CD4-positive, alpha-beta T cell (primary cell): ENCODE measurements around the gene CARD10. TPM values are rescaled to one million over a fixed set of nuclear protein-coding genes. Genes with fewer than 3 reads are reported as not detected.

Source experiments
- ATAC-seq: fragments of 200-7000 bp; cut with Tn5 transposase; one replicate; pipeline ENCODE4 v1.10.0; 2022; ENCODE audit warnings: mild to moderate bottlenecking; ENCODE audit not compliant: poor library complexity
- CTCF ChIA-PET: fragments of 350-600 bp; sonication (Branson Sonifier 250); formaldehyde crosslinking; loops from one replicate; lab custom pipeline; 2021; ENCODE audit warnings: antibody characterized with exemption, inconsistent platforms; lab: Charles Lee
- POLR2A ChIA-PET: fragments of 350-600 bp; sonication (Branson Sonifier 250); formaldehyde crosslinking; loops from one replicate; lab custom pipeline; 2021; ENCODE audit warnings: antibody characterized with exemption, inconsistent platforms; lab: Charles Lee
- DNase-seq, 14 experiments: peaks; one replicate each; pipeline ENCODE4 v3.0.0-alpha.2; 2013 to 2020; ENCODE audit warnings: mixed read lengths in 2 of 14
- H3K27ac ChIP-seq, 2 donors: one replicate each; pipeline versions ENCODE4 v1.5.1 to v1.7.0; 2013; ENCODE audit warnings: low read length in 2 of 2, low read depth in 1 of 2, mild to moderate bottlenecking in 1 of 2
- H3K27me3 ChIP-seq, 2 experiments: 1 replicate in 1 of 2; 2 replicates in 1 of 2; pipeline versions ENCODE4 v1.6.1 to v1.7.0; 2013; ENCODE audit warnings: low read length in 2 of 2, control low read depth in 1 of 2, mild to moderate bottlenecking in 1 of 2, moderate library complexity in 1 of 2; ENCODE audit not compliant: insufficient read depth in 2 of 2, control insufficient read depth in 1 of 2
- H3K36me3 ChIP-seq: one replicate; pipeline ENCODE4 v1.6.1; 2013; ENCODE audit warnings: low read length, control low read depth; ENCODE audit not compliant: insufficient read depth
- H3K4me1 ChIP-seq: one replicate; pipeline ENCODE4 v1.6.1; 2013; ENCODE audit warnings: low read length, control low read depth; ENCODE audit not compliant: insufficient read depth
- H3K4me3 ChIP-seq: one replicate; pipeline ENCODE4 v1.5.1; 2013; ENCODE audit warnings: mild to moderate bottlenecking, low read length, moderate library complexity
- H3K9me3 ChIP-seq, 2 experiments: 1 replicate in 1 of 2; 2 replicates in 1 of 2; pipeline versions ENCODE4 v1.6.1 to v1.7.0; 2013; ENCODE audit warnings: low read length in 2 of 2, mild to moderate bottlenecking in 2 of 2, control low read depth in 1 of 2, moderate library complexity in 1 of 2; ENCODE audit not compliant: control insufficient read depth in 1 of 2, insufficient read depth in 1 of 2
- H3K27ac Mint-ChIP-seq: one replicate; pipeline ENCODE4 v1.8.0; 2020; ENCODE audit warnings: mixed read lengths
- H3K27me3 Mint-ChIP-seq: one replicate; pipeline ENCODE4 v1.8.0; 2021; ENCODE audit warnings: mixed read lengths
- H3K36me3 Mint-ChIP-seq: one replicate; pipeline ENCODE4 v1.8.0; 2021; ENCODE audit warnings: low read depth, mixed read lengths
- H3K4me1 Mint-ChIP-seq: one replicate; pipeline ENCODE4 v1.8.0; 2021; ENCODE audit warnings: low read depth, mixed read lengths
- H3K4me3 Mint-ChIP-seq: one replicate; pipeline ENCODE4 v1.8.0; 2020; ENCODE audit warnings: mild to moderate bottlenecking, mixed read lengths
- H3K9me3 Mint-ChIP-seq: one replicate; pipeline ENCODE4 v1.8.0; 2020; ENCODE audit warnings: mixed read lengths
- intact Hi-C, 2 experiments: fragments of 100-400 bp; cut with DNase I in 1 of 2; cut with micrococcal nuclease in 1 of 2; formaldehyde crosslinking; loops; one replicate each; pipeline versions ENCODE4 v1.15.1 to v1.9.0; 2023 to 2025; cut with DNase I, micrococcal nuclease
- total RNA-seq, 174 experiments: library from RNA in 2 of 174; stranded (reverse) in 2 of 174; gene quantifications; one replicate each; pipeline ENCODE4 v1.2.3 and lab custom pipeline; 2021 to 2026
- TF ChIP-seq, protein P1 (sequence below): fragments of 200-600 bp; IDR thresholded peaks from one replicate; pipeline ENCODE4 v1.8.0; 2022; ENCODE audit warnings: antibody characterized with exemption, mild to moderate bottlenecking

The CARD10 gene
- total RNA-seq, 2 experiments from 2014 or later, result 0.20 to 0.63 TPM

DNA sequence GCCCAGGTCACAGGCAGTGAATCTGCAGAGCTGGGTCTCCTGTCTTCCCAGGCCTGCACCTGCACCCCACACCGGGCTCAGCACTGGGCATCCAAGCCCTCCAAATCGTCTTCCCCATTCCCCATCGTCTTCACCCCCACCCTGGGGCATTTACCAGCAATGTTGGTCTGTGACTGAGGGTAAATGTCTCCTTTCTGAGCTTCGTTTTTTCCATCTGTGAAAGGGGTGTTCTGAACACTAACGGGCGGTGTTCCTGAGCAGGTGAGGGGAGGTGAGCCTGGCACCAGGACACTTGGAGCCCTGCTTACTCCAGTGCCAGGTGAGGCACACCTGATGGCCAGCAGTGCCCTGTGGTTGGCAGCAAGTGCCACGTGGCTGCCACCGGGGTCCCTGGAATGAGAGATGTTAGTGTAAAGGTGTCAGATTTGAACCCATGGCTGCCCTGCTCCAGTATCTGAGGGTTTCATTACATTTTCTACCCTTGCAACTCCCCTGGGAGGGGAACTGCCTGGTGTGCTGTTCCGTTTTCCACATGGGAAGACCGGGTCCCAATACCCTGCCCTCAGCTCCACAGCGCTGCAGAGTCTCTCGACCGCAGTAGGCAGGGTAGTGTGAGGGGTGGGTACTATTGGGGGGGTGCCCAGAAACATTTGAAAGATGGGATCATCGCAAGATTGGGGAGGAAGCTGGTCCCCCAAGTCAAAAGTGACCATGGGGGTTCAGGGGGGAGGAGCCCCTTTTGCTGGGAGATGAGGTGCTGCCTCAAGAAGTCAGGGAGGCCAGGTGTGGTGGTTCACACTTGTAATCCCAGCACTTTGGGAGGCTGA, 43.0 kb upstream of the CARD10 start:
- DNase-seq (no peak), ATAC-seq (no peak)
- peaks cover 31% of the 10 kb centered on the region for H3K4me1 Mint-ChIP-seq
- H3K4me3 Mint-ChIP-seq, result peak overlapping the region; percentile 78
- H3K4me1 ChIP-seq, result peaks cover 41% of the 10 kb centered on the region
- ChIA-PET POLR2A (interaction anchor here (0.6 to 1.1 kb wide), 3 partner anchors 13 to 30 kb away, joined by 3 to 4 read pairs (median 3); no protein-coding TSS in a partner anchor), CTCF (interaction anchor here (0.6 to 3.7 kb wide), 5 partner anchors 18 to 266 kb away, joined by 3 to 24 read pairs (median 5); partner anchors contain the start of gene LGALS2)
- H3K27ac ChIP-seq, result no peak overlapping the region
- H3K4me3 ChIP-seq, result no peak overlapping the region
- peaks cover 29 to 40% of the 10 kb centered on the region in 2 experiments for H3K27me3 ChIP-seq
- no peaks in the 10 kb centered on the region for H3K36me3 ChIP-seq
- intact Hi-C loops, result no loop called here
- no peaks in the 10 kb centered on the region for H3K36me3 Mint-ChIP-seq
- H3K27me3 Mint-ChIP-seq, result peaks cover 59% of the 10 kb centered on the region
- TF ChIP-seq, protein P1, sequence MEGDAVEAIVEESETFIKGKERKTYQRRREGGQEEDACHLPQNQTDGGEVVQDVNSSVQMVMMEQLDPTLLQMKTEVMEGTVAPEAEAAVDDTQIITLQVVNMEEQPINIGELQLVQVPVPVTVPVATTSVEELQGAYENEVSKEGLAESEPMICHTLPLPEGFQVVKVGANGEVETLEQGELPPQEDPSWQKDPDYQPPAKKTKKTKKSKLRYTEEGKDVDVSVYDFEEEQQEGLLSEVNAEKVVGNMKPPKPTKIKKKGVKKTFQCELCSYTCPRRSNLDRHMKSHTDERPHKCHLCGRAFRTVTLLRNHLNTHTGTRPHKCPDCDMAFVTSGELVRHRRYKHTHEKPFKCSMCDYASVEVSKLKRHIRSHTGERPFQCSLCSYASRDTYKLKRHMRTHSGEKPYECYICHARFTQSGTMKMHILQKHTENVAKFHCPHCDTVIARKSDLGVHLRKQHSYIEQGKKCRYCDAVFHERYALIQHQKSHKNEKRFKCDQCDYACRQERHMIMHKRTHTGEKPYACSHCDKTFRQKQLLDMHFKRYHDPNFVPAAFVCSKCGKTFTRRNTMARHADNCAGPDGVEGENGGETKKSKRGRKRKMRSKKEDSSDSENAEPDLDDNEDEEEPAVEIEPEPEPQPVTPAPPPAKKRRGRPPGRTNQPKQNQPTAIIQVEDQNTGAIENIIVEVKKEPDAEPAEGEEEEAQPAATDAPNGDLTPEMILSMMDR, result peak; percentile 10
- H3K9me3 Mint-ChIP-seq, result no peaks in the 10 kb centered on the region
- no peak overlapping the region for H3K27ac Mint-ChIP-seq
- peaks cover 0 to 15% of the 10 kb centered on the region in 2 experiments for H3K9me3 ChIP-seq

DNA sequence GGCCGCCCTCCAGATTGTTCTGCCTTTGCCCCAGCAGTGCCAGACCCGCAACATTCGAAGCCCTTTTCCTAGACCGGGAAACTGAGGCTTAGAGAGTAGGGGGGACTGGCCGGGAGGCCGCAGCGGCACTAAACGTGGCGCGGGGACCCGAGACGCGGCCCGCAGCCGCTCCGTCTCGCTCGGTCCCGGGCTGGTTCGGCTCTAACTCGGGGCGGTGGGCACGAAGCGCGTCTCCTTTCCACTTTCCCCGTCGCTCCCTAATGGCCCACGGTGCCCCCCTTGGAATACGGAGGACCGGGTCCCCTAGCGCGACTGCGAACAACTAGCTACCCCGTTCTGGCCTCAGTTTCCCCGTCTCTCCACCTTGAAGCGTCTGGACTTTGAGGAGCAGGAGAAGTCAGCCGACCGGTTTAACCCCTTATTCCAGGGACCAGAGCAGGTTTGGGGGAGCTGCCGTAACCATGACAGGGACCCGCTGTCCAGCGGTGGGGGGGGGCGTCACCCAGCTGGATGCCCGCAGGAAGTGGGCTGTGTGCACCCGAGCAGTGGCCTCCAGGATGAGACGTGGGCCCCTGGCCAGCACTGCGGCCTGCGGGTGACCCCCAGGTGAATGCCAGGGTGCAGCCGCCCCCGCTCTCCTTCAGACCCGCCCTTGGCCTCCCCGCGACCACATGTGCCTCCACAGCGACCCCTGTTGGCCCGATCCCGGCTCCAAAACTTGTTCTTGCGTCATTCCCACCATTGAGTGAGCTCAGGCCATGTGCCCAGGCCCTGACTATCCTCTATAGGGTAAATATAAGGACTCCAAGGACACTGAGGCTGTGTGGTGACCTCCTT, 42.2 kb upstream of the CARD10 start:
- peaks cover 66% of the 10 kb centered on the region for H3K27me3 Mint-ChIP-seq
- intact Hi-C loops, result no loop called here

More for the DNA sequence above, 42.2 kb upstream of the CARD10 start:
- ATAC-seq, result peak; percentile 69
- no peaks in the 10 kb centered on the region for H3K9me3 Mint-ChIP-seq
- H3K27ac ChIP-seq, result no peak overlapping the region
- peak overlapping the region; percentile 78 for H3K4me3 Mint-ChIP-seq
- CTCF ChIA-PET, result interaction anchor here (0.6 to 3.7 kb wide), 5 partner anchors 19 to 265 kb away, joined by 3 to 24 read pairs (median 5); partner anchors contain the start of gene LGALS2
- POLR2A ChIA-PET, result interaction anchor here (0.6 to 1.1 kb wide), 4 partner anchors 14 to 31 kb away, joined by 3 to 4 read pairs (median 4); no protein-coding TSS in a partner anchor
- H3K4me1 Mint-ChIP-seq, result peaks cover 23% of the 10 kb centered on the region
- no peaks in the 10 kb centered on the region for H3K36me3 Mint-ChIP-seq
- H3K4me3 ChIP-seq, result peak overlapping the region; percentile 26
- peaks cover 33% of the 10 kb centered on the region for H3K4me1 ChIP-seq
- TF ChIP-seq, protein P1, result peak; percentile 58
- peaks cover 29 to 45% of the 10 kb centered on the region in 2 experiments for H3K27me3 ChIP-seq
- H3K36me3 ChIP-seq, result no peaks in the 10 kb centered on the region
- no peak overlapping the region for H3K27ac Mint-ChIP-seq
- DNase-seq, result peak; percentile 61 to 85 (median 72)
- H3K9me3 ChIP-seq, result peaks cover 0 to 15% of the 10 kb centered on the region in 2 experiments
